ENCODE data around the gene SKAP2. TPM values are rescaled to one million over a fixed set of nuclear protein-coding genes. Genes with fewer than 3 reads are reported as not detected.

Gene SKAP2
- total and polyA plus RNA-seq, 2 of the 4 experiments (the other 2 are of a cell fraction), result 5.7 to 7.4 TPM

DNA sequence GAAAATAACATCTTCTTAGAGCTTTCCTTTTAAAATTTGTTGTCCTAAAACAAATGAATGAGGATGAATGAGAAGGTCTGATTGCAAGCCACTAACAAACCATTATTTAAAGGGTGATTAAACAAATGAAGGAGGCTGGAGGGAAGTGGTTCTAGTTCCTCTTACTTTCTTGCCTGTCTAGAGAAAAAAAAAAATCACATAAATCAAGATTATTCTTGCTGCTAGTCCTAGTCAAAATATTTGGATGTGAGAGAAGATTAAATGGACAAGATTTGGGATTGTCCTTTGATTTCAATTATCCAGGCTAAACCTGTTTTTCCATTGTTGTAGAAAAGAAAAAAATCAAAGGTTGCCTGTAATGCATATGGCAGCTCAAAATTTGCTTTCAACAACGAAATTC is 3.3 kb downstream of the SKAP2 start:
- POLR2A ChIA-PET (ENCODE audit: unreplicated experiment), result no interaction called here
- in situ Hi-C loops (cut with MboI; ENCODE audit: low sequenced_read_pairs), result loop anchor here (25.0 kb wide), 1 partner anchor 649 kb away; the partner anchor contains the start of genes CBX3 and HNRNPA2B1
- WGBS, 2 experiments (ENCODE audit: extremely low coverage in 2 of 2, insufficient read length in 1 of 2), result no CpG with 5 or more reads among the region's 1 CpG
- Histone ChIP-seq H3K4ac (ENCODE audit: low read depth, low read length) (no peak overlapping the region), H4K20me1 (ENCODE audit: insufficient read depth, low read length) (no peaks in the 10 kb centered on the region), H2AK5ac (ENCODE audit: low read depth, low read length) (no peak overlapping the region), H3K4me2 (ENCODE audit: low read depth, low read length) (no peak overlapping the region), H2BK20ac (ENCODE audit: low read depth, low read length) (no peak overlapping the region), H2AFZ (replicated peaks; ENCODE audit: low read length, poor library complexity) (no peak overlapping the region), H2BK5ac (ENCODE audit: low read depth, low read length, poor library complexity, severe bottlenecking) (no peak overlapping the region), H2BK15ac (ENCODE audit: low read depth, low read length) (no peak overlapping the region), H3K9me3 (ENCODE audit: control insufficient read depth, insufficient read depth, low read length) (no peaks in the 10 kb centered on the region), H2BK120ac (ENCODE audit: low read depth, low read length) (no peak overlapping the region), H4K5ac (ENCODE audit: low read depth, low read length) (no peak overlapping the region), H3K4me1 (ENCODE audit: control insufficient read depth, insufficient read depth, low read length) (no peaks in the 10 kb centered on the region; the same call in 1 of the 2 replicates), H3K14ac (replicated peaks; ENCODE audit: low read depth, low read length) (no peak overlapping the region), H3K56ac (ENCODE audit: extremely low read depth, insufficient read depth, low read length) (no peak overlapping the region), H4K8ac (ENCODE audit: low read depth in 2 of 2, low read length in 2 of 2) (no peak overlapping the region), H3K79me1 (ENCODE audit: low read depth in 1 of 2, low read length in 2 of 2) (peaks cover 9 to 34% of the 10 kb centered on the region in 2 experiments; a peak in 3 of 4 replicates), H3K27me3 (ENCODE audit: control insufficient read depth, insufficient read depth, low read length) (no peaks in the 10 kb centered on the region), H3K9me1 (ENCODE audit: insufficient read depth, low read length) (no peaks in the 10 kb centered on the region), H2AK9ac (replicated peaks; ENCODE audit: low read depth, low read length, poor library complexity) (no peak overlapping the region), H3K23ac (ENCODE audit: low read depth, low read length) (no peak overlapping the region), H3K18ac (ENCODE audit: low read depth, low read length) (no peak overlapping the region), H3K36me3 (ENCODE audit: control insufficient read depth, insufficient read depth, low read length) (no peaks in the 10 kb centered on the region), H3K4me3 (ENCODE audit: insufficient read depth, low read depth, low read length) (no peak overlapping the region), H3K9ac (ENCODE audit: low read depth, low read length) (no peak overlapping the region), H4K91ac (ENCODE audit: insufficient read depth, low read depth, low read length) (no peak overlapping the region), H3K27ac (ENCODE audit: insufficient read depth, low read length) (no peak overlapping the region)
- intact Hi-C loops (cut with micrococcal nuclease), result loop anchor here (10.0 kb wide), 1 partner anchor 486 kb away; no protein-coding TSS in a partner anchor
- dilution Hi-C loops (cut with HindIII; ENCODE audit: low sequenced_read_pairs, unreplicated experiment), result no loop called here
- ATAC-seq (ENCODE audit: low read depth) (no peak), DNase-seq (no peak)
- TF ChIP-seq RFX5 (IDR thresholded peaks at IDR 0.05; ENCODE audit: low read depth, low read length), result no peak
- TF ChIP-seq, protein P1, sequence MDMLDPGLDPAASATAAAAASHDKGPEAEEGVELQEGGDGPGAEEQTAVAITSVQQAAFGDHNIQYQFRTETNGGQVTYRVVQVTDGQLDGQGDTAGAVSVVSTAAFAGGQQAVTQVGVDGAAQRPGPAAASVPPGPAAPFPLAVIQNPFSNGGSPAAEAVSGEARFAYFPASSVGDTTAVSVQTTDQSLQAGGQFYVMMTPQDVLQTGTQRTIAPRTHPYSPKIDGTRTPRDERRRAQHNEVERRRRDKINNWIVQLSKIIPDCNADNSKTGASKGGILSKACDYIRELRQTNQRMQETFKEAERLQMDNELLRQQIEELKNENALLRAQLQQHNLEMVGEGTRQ (IDR thresholded peaks at IDR 0.05; ENCODE audit: low read depth, low read length), result no peak
- no peak for TF ChIP-seq MXI1 (IDR thresholded peaks at IDR 0.05; ENCODE audit: borderline replicate concordance, low read depth, low read length)
- TF ChIP-seq FOS (IDR thresholded peaks at IDR 0.05; ENCODE audit: low read depth, low read length), result no peak
- TF ChIP-seq MAZ (IDR thresholded peaks at IDR 0.05; ENCODE audit: borderline replicate concordance, low read depth, low read length), result no peak
- TF ChIP-seq, protein P2, sequence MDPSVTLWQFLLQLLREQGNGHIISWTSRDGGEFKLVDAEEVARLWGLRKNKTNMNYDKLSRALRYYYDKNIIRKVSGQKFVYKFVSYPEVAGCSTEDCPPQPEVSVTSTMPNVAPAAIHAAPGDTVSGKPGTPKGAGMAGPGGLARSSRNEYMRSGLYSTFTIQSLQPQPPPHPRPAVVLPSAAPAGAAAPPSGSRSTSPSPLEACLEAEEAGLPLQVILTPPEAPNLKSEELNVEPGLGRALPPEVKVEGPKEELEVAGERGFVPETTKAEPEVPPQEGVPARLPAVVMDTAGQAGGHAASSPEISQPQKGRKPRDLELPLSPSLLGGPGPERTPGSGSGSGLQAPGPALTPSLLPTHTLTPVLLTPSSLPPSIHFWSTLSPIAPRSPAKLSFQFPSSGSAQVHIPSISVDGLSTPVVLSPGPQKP (IDR thresholded peaks at IDR 0.05; ENCODE audit: borderline replicate concordance, low read depth, low read length), result no peak
- TF ChIP-seq POLR2A (IDR thresholded peaks at IDR 0.05; ENCODE audit: low read depth, low read length), result no peak
- CTCF ChIA-PET, result no interaction called here
- BruUV-seq (replicated peaks), result no TSS peak
